Suprapubic skin (tissue), 3 donors: ENCODE data around the gene DPEP1.

Experiments
- POLR2A ChIP-seq, 2 donors: fragments of 450-650 bp; IDR thresholded peaks; one replicate each; pipeline ENCODE4 v1.6.1; 2017; ENCODE audit warnings: antibody characterized with exemption in 2 of 2, mild to moderate bottlenecking in 2 of 2, moderate library complexity in 2 of 2
- TF ChIP-seq, protein P1 (sequence below), 2 donors: fragments of 200-600 bp in 1 of 2; fragments of 450-650 bp in 1 of 2; sonication (generic) in 1 of 2; IDR thresholded peaks; one replicate each; pipeline ENCODE4 v1.5.1; 2016 to 2019; ENCODE audit warnings: antibody characterized with exemption in 2 of 2, mild to moderate bottlenecking in 1 of 2, moderate library complexity in 1 of 2

DNA sequence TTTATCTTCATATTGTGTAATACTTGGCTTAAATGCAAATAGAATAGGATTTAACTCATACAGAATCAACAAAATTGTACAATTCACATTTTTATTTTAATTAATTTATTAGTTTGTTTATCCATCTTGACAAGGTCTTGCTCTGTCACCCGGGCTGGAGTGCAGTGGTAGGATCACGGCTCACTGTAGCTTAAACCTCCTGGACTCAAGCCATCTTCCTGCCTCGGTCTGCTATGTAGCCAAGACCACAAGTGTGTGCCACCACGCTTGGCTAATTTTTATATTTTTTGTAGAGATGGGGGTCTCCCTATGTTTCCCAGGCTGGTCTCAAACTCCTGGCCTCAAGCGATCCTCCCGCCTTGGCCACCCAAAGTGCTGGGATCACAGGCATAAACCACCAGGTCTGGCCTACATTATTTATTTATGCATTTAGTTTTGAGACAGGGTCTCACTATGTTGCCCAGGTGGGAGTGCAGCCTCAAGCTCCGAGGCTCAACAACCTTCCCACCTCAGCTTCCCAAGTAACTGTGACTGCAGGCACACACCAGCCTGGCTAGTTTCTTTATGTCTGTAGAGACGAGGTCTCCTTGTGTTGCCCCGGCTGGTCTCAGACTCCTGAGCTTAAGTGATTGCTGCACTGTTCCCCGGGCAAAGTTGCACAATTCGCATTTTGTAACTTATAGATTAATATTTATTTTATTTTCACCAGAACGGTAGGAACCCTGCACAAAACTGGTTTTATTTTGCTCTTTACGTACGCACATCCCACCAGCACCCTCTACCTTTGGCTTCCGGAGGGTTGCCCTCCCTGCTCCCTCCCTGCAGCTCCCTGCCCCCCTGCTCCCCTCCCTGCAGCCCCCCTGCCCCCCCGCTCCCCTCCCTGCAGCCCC, 4.9 kb downstream of the DPEP1 start:
- TF ChIP-seq, protein P1, sequence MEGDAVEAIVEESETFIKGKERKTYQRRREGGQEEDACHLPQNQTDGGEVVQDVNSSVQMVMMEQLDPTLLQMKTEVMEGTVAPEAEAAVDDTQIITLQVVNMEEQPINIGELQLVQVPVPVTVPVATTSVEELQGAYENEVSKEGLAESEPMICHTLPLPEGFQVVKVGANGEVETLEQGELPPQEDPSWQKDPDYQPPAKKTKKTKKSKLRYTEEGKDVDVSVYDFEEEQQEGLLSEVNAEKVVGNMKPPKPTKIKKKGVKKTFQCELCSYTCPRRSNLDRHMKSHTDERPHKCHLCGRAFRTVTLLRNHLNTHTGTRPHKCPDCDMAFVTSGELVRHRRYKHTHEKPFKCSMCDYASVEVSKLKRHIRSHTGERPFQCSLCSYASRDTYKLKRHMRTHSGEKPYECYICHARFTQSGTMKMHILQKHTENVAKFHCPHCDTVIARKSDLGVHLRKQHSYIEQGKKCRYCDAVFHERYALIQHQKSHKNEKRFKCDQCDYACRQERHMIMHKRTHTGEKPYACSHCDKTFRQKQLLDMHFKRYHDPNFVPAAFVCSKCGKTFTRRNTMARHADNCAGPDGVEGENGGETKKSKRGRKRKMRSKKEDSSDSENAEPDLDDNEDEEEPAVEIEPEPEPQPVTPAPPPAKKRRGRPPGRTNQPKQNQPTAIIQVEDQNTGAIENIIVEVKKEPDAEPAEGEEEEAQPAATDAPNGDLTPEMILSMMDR (IDR thresholded peaks at IDR 0.05) = no peak
- TF ChIP-seq POLR2A (IDR thresholded peaks at IDR 0.05) = no peak
